GM12892 (cell line): ENCODE measurements around the gene WNT7B.

Source experiments
- DNase-seq: peaks from one replicate; pipeline ENCODE4 v3.0.0; 2011; ENCODE audit not compliant: insufficient read length
- FAIRE-seq: peaks from 2 replicates; lab custom pipeline; 2011; peaks lifted over from hg19 to GRCh38; lab: Jason Lieb, UNC
- POLR2A ChIP-seq: IDR thresholded peaks from 2 replicates; pipeline ENCODE4 v1.6.1; 2011; ENCODE audit warnings: low read depth, low read length, control low read depth
- POLR2AphosphoS5 ChIP-seq: IDR thresholded peaks from 2 replicates; pipeline ENCODE4 v1.6.1; 2011; ENCODE audit warnings: low read depth, low read length, control low read depth
- TAF1 ChIP-seq: IDR thresholded peaks from 2 replicates; pipeline ENCODE4 v1.6.1; 2011; ENCODE audit warnings: low read depth, mild to moderate bottlenecking, control low read depth, low read length, borderline replicate concordance

Gene WNT7B

GRCh38 chr22:45915151-45915550 is 61.8 kb downstream of the WNT7B start:
- DNase-seq, result no peak
- TF ChIP-seq POLR2A (no peak), POLR2AphosphoS5 (no peak), TAF1 (no peak)
- no peak for FAIRE-seq

- DNase-seq (no peak), FAIRE-seq (no peak)
- TF ChIP-seq POLR2A, result no peak
- TF ChIP-seq TAF1, result no peak
- no peak for TF ChIP-seq POLR2AphosphoS5
Measured at GRCh38 chr22:45914309-45914708, 62.7 kb downstream of the WNT7B start.

- TF ChIP-seq POLR2A (no peak), POLR2AphosphoS5 (no peak), TAF1 (no peak)
- DNase-seq (no peak), FAIRE-seq (no peak)
Measured at GRCh38 chr22:45912910-45913309, 64.1 kb downstream of the WNT7B start.

GRCh38 chr22:45911601-45912271 is 65.2 kb downstream of the WNT7B start:
- DNase-seq (no peak), FAIRE-seq (no peak)

GRCh38 chr22:45910928-45911467 is 66.0 kb downstream of the WNT7B start:
- FAIRE-seq (no peak), DNase-seq (no peak)
- TF ChIP-seq POLR2AphosphoS5 (no peak), TAF1 (no peak), POLR2A (no peak)

More at GRCh38 chr22:45911601-45912271, 65.2 kb downstream of the WNT7B start:
- TF ChIP-seq TAF1 (no peak), POLR2AphosphoS5 (no peak), POLR2A (no peak)

GRCh38 chr22:45908961-45909360 is 68.0 kb downstream of the WNT7B start:
- no peak for DNase-seq
- TF ChIP-seq POLR2A (no peak), TAF1 (no peak), POLR2AphosphoS5 (no peak)
- FAIRE-seq, result no peak

GRCh38 chr22:45907996-45908395 is 69.0 kb downstream of the WNT7B start:
- DNase-seq (no peak), FAIRE-seq (no peak)
- TF ChIP-seq POLR2A (no peak), TAF1 (no peak), POLR2AphosphoS5 (no peak)

GRCh38 chr22:45907378-45907777 is 69.6 kb downstream of the WNT7B start:
- no peak for TF ChIP-seq TAF1
- no peak for TF ChIP-seq POLR2AphosphoS5
- no peak for TF ChIP-seq POLR2A
- no peak for DNase-seq
- FAIRE-seq, result no peak

- FAIRE-seq, result no peak
- no peak for DNase-seq
- TF ChIP-seq POLR2A, result no peak
Measured at GRCh38 chr22:45906946-45907345, 70.0 kb downstream of the WNT7B start.

GRCh38 chr22:45905924-45906865 is 70.8 kb downstream of the WNT7B start:
- TF ChIP-seq TAF1, result no peak
- TF ChIP-seq POLR2A, result no peak
- TF ChIP-seq POLR2AphosphoS5, result no peak
- FAIRE-seq (no peak), DNase-seq (no peak)

- DNase-seq (no peak), FAIRE-seq (no peak)
- TF ChIP-seq TAF1 (no peak), POLR2A (no peak), POLR2AphosphoS5 (no peak)
Measured at GRCh38 chr22:45905326-45905923, 71.5 kb downstream of the WNT7B start.
